ENCODE data around the gene CALB2.

The CALB2 gene

DNA sequence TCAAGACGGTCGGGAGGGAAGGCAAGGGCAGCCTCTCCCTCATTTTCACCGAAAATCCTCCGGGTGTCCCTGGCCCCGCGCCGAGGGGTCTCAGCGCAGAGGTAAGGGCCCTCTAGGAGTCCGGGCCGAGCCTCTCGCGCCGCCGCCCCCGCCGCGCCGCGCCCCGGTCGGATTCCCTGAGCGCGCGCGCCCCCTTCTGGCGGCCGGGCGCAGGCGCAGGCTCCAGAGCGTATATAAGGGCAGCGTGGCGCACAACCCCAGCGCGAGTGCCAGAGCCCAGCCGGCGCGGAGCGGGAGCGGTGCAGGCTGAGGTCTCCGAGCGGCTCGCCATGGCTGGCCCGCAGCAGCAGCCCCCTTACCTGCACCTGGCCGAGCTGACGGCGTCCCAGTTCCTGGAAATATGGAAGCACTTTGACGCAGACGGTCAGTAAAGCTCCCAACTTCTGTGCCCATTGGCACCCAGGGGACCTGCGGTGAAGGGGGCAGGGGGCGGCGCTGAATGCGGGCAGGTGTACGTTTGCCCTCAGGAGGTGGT is at the start of gene CALB2:
TSS of gene CALB2 (plus strand) at position 260 of the 535 bp plus-strand sequence. CDS start at position 330, 70 bp downstream.
- TF ChIP-seq, protein P1, sequence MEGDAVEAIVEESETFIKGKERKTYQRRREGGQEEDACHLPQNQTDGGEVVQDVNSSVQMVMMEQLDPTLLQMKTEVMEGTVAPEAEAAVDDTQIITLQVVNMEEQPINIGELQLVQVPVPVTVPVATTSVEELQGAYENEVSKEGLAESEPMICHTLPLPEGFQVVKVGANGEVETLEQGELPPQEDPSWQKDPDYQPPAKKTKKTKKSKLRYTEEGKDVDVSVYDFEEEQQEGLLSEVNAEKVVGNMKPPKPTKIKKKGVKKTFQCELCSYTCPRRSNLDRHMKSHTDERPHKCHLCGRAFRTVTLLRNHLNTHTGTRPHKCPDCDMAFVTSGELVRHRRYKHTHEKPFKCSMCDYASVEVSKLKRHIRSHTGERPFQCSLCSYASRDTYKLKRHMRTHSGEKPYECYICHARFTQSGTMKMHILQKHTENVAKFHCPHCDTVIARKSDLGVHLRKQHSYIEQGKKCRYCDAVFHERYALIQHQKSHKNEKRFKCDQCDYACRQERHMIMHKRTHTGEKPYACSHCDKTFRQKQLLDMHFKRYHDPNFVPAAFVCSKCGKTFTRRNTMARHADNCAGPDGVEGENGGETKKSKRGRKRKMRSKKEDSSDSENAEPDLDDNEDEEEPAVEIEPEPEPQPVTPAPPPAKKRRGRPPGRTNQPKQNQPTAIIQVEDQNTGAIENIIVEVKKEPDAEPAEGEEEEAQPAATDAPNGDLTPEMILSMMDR (IDR thresholded peaks at IDR 0.05) = peak; percentile 99

GRCh38 chr16:71311553-71312158 is 46.9 kb upstream of the CALB2 start:
- TF ChIP-seq, protein P1 (IDR thresholded peaks at IDR 0.05) = peak; percentile 87

DNA sequence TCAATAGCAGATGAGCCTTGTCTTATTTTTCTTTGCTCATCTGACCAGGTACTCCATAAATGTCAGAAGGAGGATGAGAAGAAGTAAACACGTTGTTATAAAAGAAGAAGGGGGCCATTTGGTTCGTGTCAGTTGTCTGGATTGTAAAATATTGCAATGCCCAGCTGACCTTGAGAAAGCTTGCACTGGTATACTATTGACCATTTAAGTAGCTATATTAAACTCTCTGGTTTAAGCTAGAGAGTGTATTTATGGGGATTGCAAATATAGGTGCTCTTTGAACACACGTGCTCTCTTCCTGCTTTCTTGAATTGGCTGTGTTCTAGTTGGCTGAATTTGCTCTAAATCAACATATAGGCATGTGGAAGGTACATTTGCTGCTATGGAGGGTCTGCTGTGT is 43.3 kb upstream of the CALB2 start:
- TF ChIP-seq, protein P1 (IDR thresholded peaks at IDR 0.05) = no peak

DNA sequence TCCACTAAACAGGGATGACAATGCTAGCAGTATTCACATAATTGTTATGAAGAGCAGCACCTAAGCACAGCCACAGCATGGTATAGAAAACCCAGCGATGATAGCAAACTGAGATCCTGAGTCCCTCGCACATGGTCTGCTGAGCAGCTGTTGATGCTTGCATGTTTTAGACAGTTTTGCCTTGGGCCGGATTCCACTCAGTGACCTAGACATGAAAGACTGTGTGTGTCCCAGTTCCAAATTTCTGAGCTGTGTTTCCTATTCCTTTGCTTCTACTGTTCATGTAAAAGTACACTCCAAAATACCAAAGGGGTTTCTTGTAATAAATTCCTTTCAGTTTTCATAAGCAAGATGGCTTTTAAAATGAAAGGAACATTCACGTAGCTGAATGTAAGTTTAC is 38.5 kb upstream of the CALB2 start:
- TF ChIP-seq, protein P1 (IDR thresholded peaks at IDR 0.05) = no peak

GRCh38 chr16:71327720-71328119 is 30.8 kb upstream of the CALB2 start:
- TF ChIP-seq, protein P1 (IDR thresholded peaks at IDR 0.05) = no peak

DNA sequence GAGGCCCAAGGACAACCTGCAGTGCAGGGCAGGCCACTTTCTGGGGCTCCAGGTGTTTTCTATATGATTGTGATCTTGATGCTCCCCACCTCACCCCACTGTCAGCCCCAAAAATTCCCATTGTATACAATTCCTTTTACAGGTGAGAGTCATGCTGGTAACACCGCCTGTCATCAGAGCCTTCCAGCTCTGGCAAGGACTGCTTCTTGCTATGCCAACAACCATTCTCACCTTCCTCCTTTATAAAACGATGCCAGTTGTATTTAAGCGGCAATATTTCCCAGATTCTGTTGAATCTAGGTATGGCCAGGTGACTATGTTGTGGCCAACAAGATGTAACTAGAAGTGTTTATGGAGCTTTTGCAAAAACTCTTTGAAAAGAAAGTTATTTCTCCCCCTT is 30.4 kb upstream of the CALB2 start:
- TF ChIP-seq, protein P1 (IDR thresholded peaks at IDR 0.05) = no peak

GRCh38 chr16:71337631-71338030 is 20.9 kb upstream of the CALB2 start:
- TF ChIP-seq, protein P1 (IDR thresholded peaks at IDR 0.05) = no peak
